ENCODE data around the gene SORCS2. TPM values are rescaled to one million over a fixed set of nuclear protein-coding genes. Genes with fewer than 3 reads are reported as not detected.

Gene SORCS2
- total RNA-seq, 1 experiment from 2014 or later = 0.06 TPM

DNA sequence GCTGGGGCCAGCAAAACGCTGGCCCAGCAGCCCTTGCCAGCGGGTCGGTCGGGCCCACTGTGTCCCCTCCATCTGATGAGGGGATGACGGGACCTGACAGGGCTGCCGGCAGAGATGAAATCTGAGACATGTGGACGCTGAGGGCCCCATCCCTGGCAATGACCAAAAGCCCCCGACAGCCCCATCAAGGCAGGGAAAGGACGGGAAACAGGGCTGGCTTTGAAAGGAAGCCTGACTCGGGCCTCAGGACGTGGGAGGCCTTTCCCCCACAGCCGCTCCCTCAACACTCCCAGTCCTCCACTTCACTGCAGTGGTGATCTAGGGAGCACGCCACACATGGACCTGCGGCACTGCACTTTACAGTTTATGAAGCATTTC lies 544.9 kb downstream of the SORCS2 start:
- no peaks in the 10 kb centered on the region for H3K36me3 ChIP-seq (ENCODE audit: insufficient read depth, low read length, poor library complexity, severe bottlenecking)
- H3K4me1 ChIP-seq (ENCODE audit: insufficient read depth, low read length, poor library complexity, severe bottlenecking) = no peaks in the 10 kb centered on the region
- H3K4me3 ChIP-seq (ENCODE audit: low read depth, low read length, poor library complexity, severe bottlenecking) = no peak overlapping the region
- no peak overlapping the region for H3K27ac ChIP-seq (ENCODE audit: low read depth, low read length, poor library complexity, severe bottlenecking)
- ChIA-PET CTCF (no interaction called here), POLR2A (ENCODE audit: low non-redundant PET) (no interaction called here)
- no TSS peak for BruUV-seq (replicated peaks)
- DNase-seq (ENCODE audit: low spot score) = no peak
- TF ChIP-seq, protein P1, sequence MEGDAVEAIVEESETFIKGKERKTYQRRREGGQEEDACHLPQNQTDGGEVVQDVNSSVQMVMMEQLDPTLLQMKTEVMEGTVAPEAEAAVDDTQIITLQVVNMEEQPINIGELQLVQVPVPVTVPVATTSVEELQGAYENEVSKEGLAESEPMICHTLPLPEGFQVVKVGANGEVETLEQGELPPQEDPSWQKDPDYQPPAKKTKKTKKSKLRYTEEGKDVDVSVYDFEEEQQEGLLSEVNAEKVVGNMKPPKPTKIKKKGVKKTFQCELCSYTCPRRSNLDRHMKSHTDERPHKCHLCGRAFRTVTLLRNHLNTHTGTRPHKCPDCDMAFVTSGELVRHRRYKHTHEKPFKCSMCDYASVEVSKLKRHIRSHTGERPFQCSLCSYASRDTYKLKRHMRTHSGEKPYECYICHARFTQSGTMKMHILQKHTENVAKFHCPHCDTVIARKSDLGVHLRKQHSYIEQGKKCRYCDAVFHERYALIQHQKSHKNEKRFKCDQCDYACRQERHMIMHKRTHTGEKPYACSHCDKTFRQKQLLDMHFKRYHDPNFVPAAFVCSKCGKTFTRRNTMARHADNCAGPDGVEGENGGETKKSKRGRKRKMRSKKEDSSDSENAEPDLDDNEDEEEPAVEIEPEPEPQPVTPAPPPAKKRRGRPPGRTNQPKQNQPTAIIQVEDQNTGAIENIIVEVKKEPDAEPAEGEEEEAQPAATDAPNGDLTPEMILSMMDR (conservative IDR thresholded peaks at IDR 0.05; ENCODE audit: low read depth, low read length) = no peak
- TF ChIP-seq EZH2 (IDR thresholded peaks at IDR 0.05; ENCODE audit: borderline replicate concordance, low read depth, low read length, poor library complexity, severe bottlenecking) = no peak
- H3K9me3 ChIP-seq (ENCODE audit: low read depth, low read length, poor library complexity, severe bottlenecking) = no peaks in the 10 kb centered on the region
- intact Hi-C loops (cut with micrococcal nuclease; ENCODE audit: unreplicated experiment) = no loop called here
- no peaks in the 10 kb centered on the region for H3K27me3 ChIP-seq (replicated peaks; ENCODE audit: insufficient read depth, low read depth, low read length, poor library complexity)

DNA sequence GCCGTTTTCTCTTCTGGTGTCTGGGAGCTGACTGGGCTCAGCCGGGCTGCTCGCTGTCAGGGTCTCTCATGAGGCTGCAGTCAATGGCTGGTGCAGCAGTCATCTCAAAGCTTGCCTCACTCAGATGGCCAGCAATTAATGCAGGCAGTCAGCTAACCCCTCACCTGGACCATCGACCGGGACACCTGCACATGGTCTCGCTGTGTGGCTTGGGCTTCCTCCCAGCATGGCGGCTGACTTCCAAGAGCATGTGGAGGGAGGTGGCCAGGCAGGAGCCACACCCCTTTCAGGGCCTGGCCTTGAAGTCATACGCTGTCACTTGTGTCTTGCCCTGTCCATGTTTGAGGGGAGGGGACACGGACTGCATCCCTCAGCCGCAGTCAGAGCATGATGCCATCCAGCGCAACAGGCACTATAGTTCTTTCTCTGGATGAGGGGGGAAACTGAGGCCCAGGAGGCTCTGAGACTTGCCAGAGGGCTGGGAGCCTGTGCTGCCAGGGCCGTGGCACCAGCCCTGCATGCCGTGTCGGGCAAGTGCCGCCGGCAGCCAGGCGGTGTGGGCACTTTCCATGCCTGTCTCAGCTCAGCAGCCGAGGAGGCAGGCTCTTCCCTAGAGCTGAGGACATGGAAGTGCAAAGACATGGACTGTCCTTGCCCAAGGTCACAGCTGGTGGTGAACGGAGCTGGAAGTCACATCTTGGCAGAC lies 545.6 kb downstream of the SORCS2 start:
- Histone ChIP-seq H3K4me3 (ENCODE audit: low read depth, low read length, poor library complexity, severe bottlenecking) (no peak overlapping the region), H3K27me3 (replicated peaks; ENCODE audit: insufficient read depth, low read depth, low read length, poor library complexity) (no peaks in the 10 kb centered on the region), H3K27ac (ENCODE audit: low read depth, low read length, poor library complexity, severe bottlenecking) (no peak overlapping the region), H3K9me3 (ENCODE audit: low read depth, low read length, poor library complexity, severe bottlenecking) (no peaks in the 10 kb centered on the region), H3K36me3 (ENCODE audit: insufficient read depth, low read length, poor library complexity, severe bottlenecking) (no peaks in the 10 kb centered on the region), H3K4me1 (ENCODE audit: insufficient read depth, low read length, poor library complexity, severe bottlenecking) (no peaks in the 10 kb centered on the region)
- intact Hi-C loops (cut with micrococcal nuclease; ENCODE audit: unreplicated experiment) = no loop called here
- no TSS peak for BruUV-seq (replicated peaks)
- POLR2A ChIA-PET (ENCODE audit: low non-redundant PET) = no interaction called here
- CTCF ChIA-PET = no interaction called here
- TF ChIP-seq EZH2 (IDR thresholded peaks at IDR 0.05; ENCODE audit: borderline replicate concordance, low read depth, low read length, poor library complexity, severe bottlenecking) = no peak
- TF ChIP-seq, protein P1 (conservative IDR thresholded peaks at IDR 0.05; ENCODE audit: low read depth, low read length) = no peak
- no peak for DNase-seq (ENCODE audit: low spot score)

DNA sequence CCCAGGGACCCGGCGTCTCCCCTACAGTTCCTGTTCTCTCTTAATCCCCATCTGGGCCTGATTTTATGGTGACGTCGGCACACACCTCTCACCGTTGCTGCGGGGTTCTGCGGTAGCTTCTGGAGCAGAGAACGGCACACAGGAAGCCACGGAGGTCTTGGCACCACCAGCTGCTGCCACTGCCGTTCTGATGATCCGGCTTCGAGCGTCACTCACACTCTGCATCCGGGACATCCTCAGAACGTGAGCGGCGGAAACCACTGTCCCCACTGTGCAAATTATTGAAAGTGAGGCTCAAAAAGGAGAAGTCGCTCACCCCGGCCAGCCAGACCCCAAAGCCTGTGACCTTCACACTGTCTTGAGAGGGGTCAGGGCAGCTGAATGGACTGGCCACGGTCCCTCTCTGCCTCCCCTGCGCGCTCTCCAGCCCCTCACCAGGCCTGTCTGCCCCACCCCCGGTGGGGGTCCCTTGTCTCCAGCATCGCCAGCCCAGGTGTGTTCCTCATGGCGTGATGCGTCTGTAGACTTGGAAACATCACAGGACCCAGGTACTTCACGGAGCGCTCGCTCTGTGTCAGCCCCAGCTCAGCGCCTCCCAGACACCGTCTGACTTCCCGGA lies 546.2 kb downstream of the SORCS2 start:
- intact Hi-C loops (cut with micrococcal nuclease; ENCODE audit: unreplicated experiment) = no loop called here
- H3K4me1 ChIP-seq (ENCODE audit: insufficient read depth, low read length, poor library complexity, severe bottlenecking) = no peaks in the 10 kb centered on the region
- H3K27ac ChIP-seq (ENCODE audit: low read depth, low read length, poor library complexity, severe bottlenecking) = no peak overlapping the region
- CTCF ChIA-PET = no interaction called here
- no peak overlapping the region for H3K4me3 ChIP-seq (ENCODE audit: low read depth, low read length, poor library complexity, severe bottlenecking)
- no peaks in the 10 kb centered on the region for H3K36me3 ChIP-seq (ENCODE audit: insufficient read depth, low read length, poor library complexity, severe bottlenecking)
- H3K9me3 ChIP-seq (ENCODE audit: low read depth, low read length, poor library complexity, severe bottlenecking) = no peaks in the 10 kb centered on the region
- TF ChIP-seq EZH2 (IDR thresholded peaks at IDR 0.05; ENCODE audit: borderline replicate concordance, low read depth, low read length, poor library complexity, severe bottlenecking) = no peak
- TF ChIP-seq, protein P1 (conservative IDR thresholded peaks at IDR 0.05; ENCODE audit: low read depth, low read length) = no peak
- DNase-seq (ENCODE audit: low spot score) = no peak
- BruUV-seq (replicated peaks) = no TSS peak
- H3K27me3 ChIP-seq (replicated peaks; ENCODE audit: insufficient read depth, low read depth, low read length, poor library complexity) = no peaks in the 10 kb centered on the region
- POLR2A ChIA-PET (ENCODE audit: low non-redundant PET) = no interaction called here

Measured in A673 (cell line).